CD4-positive, alpha-beta T cell (primary cell): ENCODE results near the gene CUEDC1. TPM values are rescaled to one million over a fixed set of nuclear protein-coding genes. Genes with fewer than 3 reads are reported as not detected.

ENCODE experiments used
- ATAC-seq: fragments of 200-7000 bp; cut with Tn5 transposase; one replicate; pipeline ENCODE4 v1.10.0; 2022; ENCODE audit warnings: mild to moderate bottlenecking; ENCODE audit not compliant: poor library complexity
- CTCF ChIA-PET: fragments of 350-600 bp; sonication (Branson Sonifier 250); formaldehyde crosslinking; loops from one replicate; lab custom pipeline; 2021; ENCODE audit warnings: antibody characterized with exemption, inconsistent platforms; lab: Charles Lee
- POLR2A ChIA-PET: fragments of 350-600 bp; sonication (Branson Sonifier 250); formaldehyde crosslinking; loops from one replicate; lab custom pipeline; 2021; ENCODE audit warnings: antibody characterized with exemption, inconsistent platforms; lab: Charles Lee
- DNase-seq, 14 experiments: peaks; one replicate each; pipeline ENCODE4 v3.0.0-alpha.2; 2013 to 2020; ENCODE audit warnings: mixed read lengths in 2 of 14
- H3K27ac ChIP-seq, 2 donors: one replicate each; pipeline versions ENCODE4 v1.5.1 to v1.7.0; 2013; ENCODE audit warnings: low read length in 2 of 2, low read depth in 1 of 2, mild to moderate bottlenecking in 1 of 2
- H3K27me3 ChIP-seq, 2 experiments: 1 replicate in 1 of 2; 2 replicates in 1 of 2; pipeline versions ENCODE4 v1.6.1 to v1.7.0; 2013; ENCODE audit warnings: low read length in 2 of 2, control low read depth in 1 of 2, mild to moderate bottlenecking in 1 of 2, moderate library complexity in 1 of 2; ENCODE audit not compliant: insufficient read depth in 2 of 2, control insufficient read depth in 1 of 2
- H3K36me3 ChIP-seq: one replicate; pipeline ENCODE4 v1.6.1; 2013; ENCODE audit warnings: low read length, control low read depth; ENCODE audit not compliant: insufficient read depth
- H3K4me1 ChIP-seq: one replicate; pipeline ENCODE4 v1.6.1; 2013; ENCODE audit warnings: low read length, control low read depth; ENCODE audit not compliant: insufficient read depth
- H3K4me3 ChIP-seq: one replicate; pipeline ENCODE4 v1.5.1; 2013; ENCODE audit warnings: mild to moderate bottlenecking, low read length, moderate library complexity
- H3K9me3 ChIP-seq, 2 experiments: 1 replicate in 1 of 2; 2 replicates in 1 of 2; pipeline versions ENCODE4 v1.6.1 to v1.7.0; 2013; ENCODE audit warnings: low read length in 2 of 2, mild to moderate bottlenecking in 2 of 2, control low read depth in 1 of 2, moderate library complexity in 1 of 2; ENCODE audit not compliant: control insufficient read depth in 1 of 2, insufficient read depth in 1 of 2
- H3K27ac Mint-ChIP-seq: one replicate; pipeline ENCODE4 v1.8.0; 2020; ENCODE audit warnings: mixed read lengths
- H3K27me3 Mint-ChIP-seq: one replicate; pipeline ENCODE4 v1.8.0; 2021; ENCODE audit warnings: mixed read lengths
- H3K36me3 Mint-ChIP-seq: one replicate; pipeline ENCODE4 v1.8.0; 2021; ENCODE audit warnings: low read depth, mixed read lengths
- H3K4me1 Mint-ChIP-seq: one replicate; pipeline ENCODE4 v1.8.0; 2021; ENCODE audit warnings: low read depth, mixed read lengths
- H3K4me3 Mint-ChIP-seq: one replicate; pipeline ENCODE4 v1.8.0; 2020; ENCODE audit warnings: mild to moderate bottlenecking, mixed read lengths
- H3K9me3 Mint-ChIP-seq: one replicate; pipeline ENCODE4 v1.8.0; 2020; ENCODE audit warnings: mixed read lengths
- intact Hi-C, 2 experiments: fragments of 100-400 bp; cut with DNase I in 1 of 2; cut with micrococcal nuclease in 1 of 2; formaldehyde crosslinking; loops; one replicate each; pipeline versions ENCODE4 v1.15.1 to v1.9.0; 2023 to 2025; cut with DNase I, micrococcal nuclease
- total RNA-seq, 174 experiments: library from RNA in 2 of 174; stranded (reverse) in 2 of 174; gene quantifications; one replicate each; pipeline ENCODE4 v1.2.3 and lab custom pipeline; 2021 to 2026
- TF ChIP-seq, protein P1 (sequence below): fragments of 200-600 bp; IDR thresholded peaks from one replicate; pipeline ENCODE4 v1.8.0; 2022; ENCODE audit warnings: antibody characterized with exemption, mild to moderate bottlenecking

CUEDC1 gene
- total RNA-seq, 2 experiments from 2014 or later, result 0.41 to 1.0 TPM

DNA sequence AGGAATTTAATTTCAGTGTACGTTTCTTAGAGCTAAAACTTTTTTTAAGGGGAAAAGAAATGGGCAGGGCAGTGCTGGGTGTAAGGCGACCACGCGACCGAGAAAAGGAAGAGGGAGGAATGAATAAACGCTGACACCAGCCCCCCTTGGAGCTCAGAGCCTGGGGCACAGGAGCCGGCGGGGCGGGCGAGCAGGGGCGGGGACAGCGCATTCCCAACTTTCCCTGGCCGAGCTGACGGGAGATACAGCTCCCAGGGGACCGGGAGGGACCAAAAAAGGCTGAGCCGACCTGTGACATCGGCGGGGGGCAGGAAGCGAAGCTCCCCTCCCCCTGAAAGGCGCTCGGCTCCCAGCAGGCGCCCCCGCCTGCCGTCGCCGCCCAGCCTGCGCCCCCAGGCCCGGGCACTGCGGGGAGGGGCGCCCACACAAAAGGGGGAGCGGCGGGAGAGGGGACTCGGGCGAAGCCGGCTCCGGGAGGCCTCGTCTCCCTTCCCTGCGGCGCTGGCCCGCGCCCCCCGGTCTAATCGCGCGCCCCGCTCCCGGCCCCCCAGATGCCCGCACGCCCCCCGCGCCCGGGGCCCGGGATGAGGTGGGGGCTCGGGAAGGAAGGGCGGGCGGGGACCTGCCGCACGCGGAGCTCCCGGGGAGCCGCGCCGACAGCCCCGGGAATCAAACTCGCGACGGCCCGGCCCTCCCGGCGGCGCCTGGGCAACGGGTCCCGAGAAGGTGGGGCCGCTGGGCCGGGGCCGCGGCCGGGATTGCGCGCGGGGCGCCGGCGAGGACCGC lies 622 bp downstream of the CUEDC1 start:
- H3K9me3 Mint-ChIP-seq, result no peaks in the 10 kb centered on the region
- H3K4me3 Mint-ChIP-seq, result peak overlapping the region; percentile 83
- Histone ChIP-seq H3K27me3 (peaks cover 9 to 10% of the 10 kb centered on the region in 2 experiments), H3K27ac (no peak overlapping the region), H3K4me1 (peaks cover 23% of the 10 kb centered on the region), H3K36me3 (no peaks in the 10 kb centered on the region), H3K9me3 (no peaks in the 10 kb centered on the region), H3K4me3 (peak overlapping the region; percentile 5)
- TF ChIP-seq, protein P1, sequence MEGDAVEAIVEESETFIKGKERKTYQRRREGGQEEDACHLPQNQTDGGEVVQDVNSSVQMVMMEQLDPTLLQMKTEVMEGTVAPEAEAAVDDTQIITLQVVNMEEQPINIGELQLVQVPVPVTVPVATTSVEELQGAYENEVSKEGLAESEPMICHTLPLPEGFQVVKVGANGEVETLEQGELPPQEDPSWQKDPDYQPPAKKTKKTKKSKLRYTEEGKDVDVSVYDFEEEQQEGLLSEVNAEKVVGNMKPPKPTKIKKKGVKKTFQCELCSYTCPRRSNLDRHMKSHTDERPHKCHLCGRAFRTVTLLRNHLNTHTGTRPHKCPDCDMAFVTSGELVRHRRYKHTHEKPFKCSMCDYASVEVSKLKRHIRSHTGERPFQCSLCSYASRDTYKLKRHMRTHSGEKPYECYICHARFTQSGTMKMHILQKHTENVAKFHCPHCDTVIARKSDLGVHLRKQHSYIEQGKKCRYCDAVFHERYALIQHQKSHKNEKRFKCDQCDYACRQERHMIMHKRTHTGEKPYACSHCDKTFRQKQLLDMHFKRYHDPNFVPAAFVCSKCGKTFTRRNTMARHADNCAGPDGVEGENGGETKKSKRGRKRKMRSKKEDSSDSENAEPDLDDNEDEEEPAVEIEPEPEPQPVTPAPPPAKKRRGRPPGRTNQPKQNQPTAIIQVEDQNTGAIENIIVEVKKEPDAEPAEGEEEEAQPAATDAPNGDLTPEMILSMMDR, result no peak
- DNase-seq, result peak in 1 of 14 experiments; percentile 24
- ChIA-PET CTCF (interaction anchor here (0.9 to 2.5 kb wide), 4 partner anchors 26 to 45 kb away, joined by 3 to 5 read pairs (median 4); partner anchors contain the start of gene VEZF1), POLR2A (interaction anchor here (1.1 to 2.4 kb wide), 7 partner anchors 7 to 105 kb away, joined by 3 to 12 read pairs (median 5); partner anchors contain the start of genes MRPS23, SRSF1 and VEZF1)
- H3K4me1 Mint-ChIP-seq, result peaks cover 25% of the 10 kb centered on the region
- intact Hi-C loops, result loop anchor here in 1 of 2 experiments (5.0 kb wide), 1 partner anchor 33 kb away; the partner anchor contains the start of gene VEZF1
- ATAC-seq, result peak; percentile 13
- peaks cover 40% of the 10 kb centered on the region for H3K27me3 Mint-ChIP-seq
- H3K27ac Mint-ChIP-seq, result no peak overlapping the region
- H3K36me3 Mint-ChIP-seq, result no peaks in the 10 kb centered on the region

GRCh38 chr17:57953705-57954396 lies 1.4 kb downstream of the CUEDC1 start:
- Histone ChIP-seq H3K9me3 (no peaks in the 10 kb centered on the region), H3K27ac (no peak overlapping the region), H3K4me3 (no peak overlapping the region), H3K36me3 (no peaks in the 10 kb centered on the region), H3K27me3 (peaks cover 9 to 10% of the 10 kb centered on the region in 2 experiments), H3K4me1 (peaks cover 28% of the 10 kb centered on the region)
- H3K27ac Mint-ChIP-seq, result no peak overlapping the region
- H3K9me3 Mint-ChIP-seq, result no peaks in the 10 kb centered on the region
- CTCF ChIA-PET, result interaction anchor here (1.3 to 2.5 kb wide), 2 partner anchors 27 to 46 kb away, joined by 4 to 5 read pairs; no protein-coding TSS in a partner anchor
- intact Hi-C loops, result loop anchor here in 1 of 2 experiments (5.0 kb wide), 1 partner anchor 33 kb away; the partner anchor contains the start of gene VEZF1
- H3K4me1 Mint-ChIP-seq, result peaks cover 28% of the 10 kb centered on the region
- H3K36me3 Mint-ChIP-seq, result no peaks in the 10 kb centered on the region
- ATAC-seq (no peak), DNase-seq (no peak)
- peaks cover 34% of the 10 kb centered on the region for H3K27me3 Mint-ChIP-seq
- POLR2A ChIA-PET, result interaction anchor here (1.1 to 2.1 kb wide), 3 partner anchors 8 to 54 kb away, joined by 3 to 12 read pairs (median 4); partner anchors contain the start of gene SRSF1
- TF ChIP-seq, protein P1, result no peak
- H3K4me3 Mint-ChIP-seq, result peak overlapping the region; percentile 83

DNA sequence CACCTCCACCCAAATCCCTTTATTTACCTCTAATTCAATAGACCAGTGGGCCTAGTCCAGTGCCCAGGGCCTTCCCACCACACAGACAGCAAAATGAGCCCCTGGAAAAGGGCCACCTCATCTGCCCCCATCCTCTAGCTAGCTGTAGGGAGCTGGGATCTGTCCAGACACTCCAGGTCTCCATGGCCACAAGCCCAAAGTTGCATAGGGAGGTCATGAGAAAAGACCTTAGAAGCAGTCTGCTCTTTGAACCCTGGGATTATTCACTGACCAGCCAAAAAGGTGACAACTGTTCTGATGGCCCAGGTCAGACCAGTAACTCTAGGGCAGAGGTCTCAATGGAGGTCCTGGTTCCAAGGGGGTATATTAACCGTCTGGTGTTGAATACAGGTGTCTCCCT lies 2.0 kb downstream of the CUEDC1 start:
- Histone ChIP-seq H3K4me3 (no peak overlapping the region), H3K4me1 (peaks cover 33% of the 10 kb centered on the region), H3K27ac (no peak overlapping the region), H3K36me3 (no peaks in the 10 kb centered on the region), H3K9me3 (no peaks in the 10 kb centered on the region), H3K27me3 (peaks cover 9 to 10% of the 10 kb centered on the region in 2 experiments)
- Mint-ChIP-seq H3K27ac (no peak overlapping the region), H3K4me3 (peak overlapping the region; percentile 70), H3K36me3 (no peaks in the 10 kb centered on the region), H3K27me3 (peaks cover 33% of the 10 kb centered on the region), H3K9me3 (no peaks in the 10 kb centered on the region), H3K4me1 (peaks cover 35% of the 10 kb centered on the region)
- TF ChIP-seq, protein P1, result no peak
- ChIA-PET CTCF (interaction anchor here (0.6 to 1.3 kb wide), 2 partner anchors 13 to 47 kb away, joined by 3 to 4 read pairs; no protein-coding TSS in a partner anchor), POLR2A (interaction anchor here (1.3 kb wide), 1 partner anchor 33 kb away, joined by 4 read pairs; no protein-coding TSS in a partner anchor)
- DNase-seq (no peak), ATAC-seq (no peak)
- intact Hi-C loops, result loop anchor here in 1 of 2 experiments (5.0 kb wide), 1 partner anchor 34 kb away; the partner anchor contains the start of gene VEZF1
